GM21423 (cell line): Measurements from ENCODE around the gene SLC39A11.

Experiments used
- ATAC-seq: cut with Tn5 transposase; IDR thresholded peaks from one replicate; pipeline ENCODE4 v1.9.1; 2021; ENCODE audit warnings: mild to moderate bottlenecking, moderate library complexity; ENCODE audit not compliant: unreplicated experiment

Gene SLC39A11

DNA sequence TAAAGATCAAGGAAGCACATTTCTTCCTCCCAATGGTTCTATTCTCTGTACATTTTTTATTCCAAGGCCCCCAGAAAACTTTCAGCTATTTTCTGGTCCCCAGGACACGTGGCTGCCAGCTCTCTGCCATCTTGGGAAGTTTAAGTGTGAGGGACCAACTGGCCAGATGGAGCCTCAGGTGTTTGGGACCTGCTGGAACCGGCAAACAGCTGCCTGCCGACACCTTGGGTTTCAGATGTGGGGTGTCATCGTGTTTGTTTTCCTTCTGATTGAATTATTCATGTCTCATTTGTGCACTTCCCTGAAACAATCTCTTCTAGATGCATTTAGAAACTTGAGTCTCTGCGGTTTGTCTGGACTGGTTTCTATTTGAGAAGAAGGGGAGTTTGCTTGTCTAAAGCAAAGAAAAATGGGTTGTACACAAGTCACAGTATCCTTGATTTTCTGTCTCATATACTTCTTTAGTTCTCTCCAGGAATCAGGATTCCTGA is 386.5 kb downstream of the SLC39A11 start:
- no peak for ATAC-seq

DNA sequence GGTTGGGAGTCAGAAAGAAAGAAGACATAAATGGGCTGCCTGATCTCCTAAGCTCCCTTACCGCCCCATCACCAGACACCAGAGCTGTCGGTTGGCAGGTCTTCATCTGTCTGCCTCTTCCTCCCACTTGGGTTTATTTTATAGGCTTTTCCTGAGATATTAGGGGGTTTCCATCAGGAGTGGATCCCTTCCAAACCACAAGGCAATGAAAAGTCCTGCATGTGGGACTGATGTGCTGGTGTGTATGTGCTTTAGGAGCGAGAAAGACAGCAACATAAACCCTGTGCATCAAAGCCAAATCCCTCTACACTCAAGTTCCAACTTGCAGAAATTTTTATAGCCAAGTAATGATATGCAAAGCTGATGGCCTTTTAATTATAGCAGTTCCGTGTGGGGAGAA is 389.5 kb downstream of the SLC39A11 start:
- no peak for ATAC-seq

DNA sequence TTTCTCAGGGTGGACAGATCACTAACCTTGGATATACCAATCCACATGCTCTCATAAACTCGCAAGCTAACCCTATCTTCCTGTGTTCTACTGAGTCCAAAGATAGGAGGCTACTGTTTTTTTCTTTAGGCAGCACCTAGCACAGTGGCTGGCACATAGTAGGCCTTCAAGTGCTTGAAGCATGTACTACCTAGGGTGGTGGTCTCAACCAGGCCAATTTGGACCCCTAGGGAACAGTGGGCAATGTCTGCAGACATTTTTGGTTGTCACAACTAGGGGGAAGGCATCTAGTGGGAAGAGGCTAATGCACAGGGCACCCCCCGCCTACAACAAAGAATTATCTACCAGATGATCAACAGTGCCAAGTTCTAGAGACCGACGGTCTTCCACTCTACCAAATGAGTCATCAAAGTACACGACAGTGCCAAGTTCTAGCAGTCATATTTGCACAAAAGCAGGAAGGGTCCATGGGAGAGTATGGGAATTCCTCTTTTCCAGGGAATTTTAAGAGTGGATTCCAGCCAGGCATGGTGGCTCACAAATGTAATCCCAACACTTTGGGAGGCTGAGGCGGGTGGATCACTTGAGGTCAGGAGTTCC is 390.3 kb downstream of the SLC39A11 start:
- ATAC-seq = no peak

DNA sequence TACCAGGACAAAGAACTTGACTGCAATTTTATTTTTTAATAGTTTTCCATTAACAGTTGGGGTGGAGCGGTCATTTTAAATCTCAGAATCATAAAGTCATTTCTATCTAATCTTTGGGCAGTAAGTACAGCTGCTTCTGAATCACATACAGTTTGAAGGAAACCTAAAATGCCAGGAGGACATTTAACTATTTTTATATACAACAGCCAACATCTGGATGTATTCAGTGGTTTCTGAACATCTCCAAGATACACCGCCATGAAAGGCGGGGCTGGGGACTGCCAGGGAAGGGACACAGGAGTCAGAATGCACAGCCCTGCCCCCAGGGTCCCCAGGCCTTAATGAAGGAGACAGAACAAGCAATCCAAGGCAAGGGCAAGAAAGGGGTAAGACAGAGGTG is 392.3 kb downstream of the SLC39A11 start:
- ATAC-seq = no peak

DNA sequence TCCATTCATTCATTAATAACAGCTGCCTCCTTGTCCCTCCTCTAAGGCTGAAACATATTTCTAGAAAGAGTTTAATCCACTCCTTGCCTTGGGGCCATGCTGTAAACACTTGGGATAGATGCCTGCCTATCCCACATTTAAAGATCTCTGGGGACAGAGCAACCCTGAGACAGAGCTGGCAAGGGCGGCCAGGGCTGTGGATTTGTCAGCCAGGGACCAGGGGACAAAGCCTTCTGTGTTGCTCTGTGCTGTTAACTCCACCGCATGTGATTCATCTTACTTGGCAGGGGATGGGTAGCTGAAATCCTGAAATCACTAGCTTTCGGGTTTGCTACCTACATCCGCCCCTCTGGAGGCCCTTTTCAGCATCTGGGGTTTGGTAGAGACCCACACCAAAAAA is 392.9 kb downstream of the SLC39A11 start:
- ATAC-seq = no peak

DNA sequence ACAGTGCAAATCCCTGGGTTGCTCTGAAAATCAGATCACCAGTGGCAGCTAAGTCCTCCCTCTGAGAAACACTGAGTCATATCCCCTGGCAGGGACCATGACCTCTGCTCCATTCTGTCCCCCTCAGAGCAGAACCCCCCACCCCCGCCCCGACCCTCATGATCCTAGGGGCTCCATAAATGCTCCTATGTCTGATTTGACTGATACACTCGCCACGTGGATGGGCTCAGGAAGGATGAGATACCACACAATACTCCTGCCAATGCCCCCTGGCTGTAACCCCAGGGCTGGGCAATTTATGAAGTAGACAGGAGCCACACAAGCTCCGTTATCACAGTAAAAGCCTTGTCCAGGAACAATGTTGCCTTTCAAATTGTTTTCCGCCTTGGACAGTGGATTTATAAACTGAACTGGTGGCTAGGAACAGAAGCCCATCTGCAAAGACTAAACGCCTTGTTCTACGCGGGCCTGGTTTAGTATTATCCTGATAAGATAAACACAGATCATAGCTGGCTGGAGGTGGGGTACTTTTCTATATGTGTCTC is 394.8 kb downstream of the SLC39A11 start:
- no peak for ATAC-seq

DNA sequence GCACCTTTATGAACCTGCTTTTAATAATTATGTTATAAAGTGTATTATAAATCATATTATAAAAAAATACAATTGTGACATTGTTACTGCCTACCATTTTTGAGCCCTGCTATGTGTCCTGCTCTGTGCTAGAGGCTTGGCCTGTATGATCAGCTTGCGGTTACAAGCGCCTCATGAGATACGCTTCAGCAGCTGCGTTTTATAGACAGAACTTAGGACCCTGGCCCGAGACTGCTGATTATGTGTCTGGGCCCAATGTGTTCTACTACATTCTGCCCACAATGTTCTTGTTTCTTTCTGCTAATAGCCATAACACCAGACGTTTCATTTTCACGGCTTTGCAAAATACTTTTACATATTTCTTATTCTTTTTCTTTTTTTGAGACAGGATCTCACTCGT is 395.8 kb downstream of the SLC39A11 start:
- ATAC-seq = no peak

DNA sequence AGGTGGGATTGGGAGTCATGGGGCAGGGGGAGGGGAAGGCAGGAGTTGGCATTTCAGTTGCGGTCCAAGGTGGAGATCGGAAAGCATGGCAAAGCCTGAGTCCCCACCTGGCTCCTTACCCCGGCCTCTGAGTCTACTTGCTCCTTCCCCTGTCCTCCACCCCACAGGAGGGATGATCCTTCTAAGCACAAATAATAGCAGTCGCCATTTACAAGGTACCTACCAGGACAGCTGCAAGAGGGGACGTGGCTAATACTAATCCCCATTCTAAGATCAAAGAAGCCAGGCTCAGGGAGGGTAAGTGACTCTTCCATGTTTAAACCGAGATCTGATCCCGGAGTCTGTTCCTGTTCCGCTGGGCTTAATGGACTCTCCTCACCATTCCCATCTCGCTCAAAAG is 396.3 kb downstream of the SLC39A11 start:
- no peak for ATAC-seq

DNA sequence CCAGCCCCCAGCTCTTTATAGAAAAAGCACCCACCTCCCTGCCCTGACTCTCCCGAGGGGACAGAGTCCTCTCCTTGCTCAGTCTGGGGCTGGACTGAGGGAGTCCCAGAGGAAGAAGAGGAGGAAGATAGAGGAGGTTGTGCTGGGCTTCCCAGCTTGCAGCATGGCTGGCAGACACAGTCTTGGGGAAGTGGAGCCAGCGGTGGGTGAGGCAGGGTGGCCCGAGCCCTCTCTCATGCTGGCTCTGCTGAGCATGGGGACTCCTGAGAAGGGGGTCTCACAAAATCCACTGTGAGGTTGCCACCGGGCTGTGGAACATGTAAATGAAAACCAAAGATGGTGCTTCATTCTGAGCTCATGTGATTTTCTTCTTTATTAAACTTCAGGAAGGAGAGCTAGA is 398.5 kb downstream of the SLC39A11 start:
- ATAC-seq = no peak

DNA sequence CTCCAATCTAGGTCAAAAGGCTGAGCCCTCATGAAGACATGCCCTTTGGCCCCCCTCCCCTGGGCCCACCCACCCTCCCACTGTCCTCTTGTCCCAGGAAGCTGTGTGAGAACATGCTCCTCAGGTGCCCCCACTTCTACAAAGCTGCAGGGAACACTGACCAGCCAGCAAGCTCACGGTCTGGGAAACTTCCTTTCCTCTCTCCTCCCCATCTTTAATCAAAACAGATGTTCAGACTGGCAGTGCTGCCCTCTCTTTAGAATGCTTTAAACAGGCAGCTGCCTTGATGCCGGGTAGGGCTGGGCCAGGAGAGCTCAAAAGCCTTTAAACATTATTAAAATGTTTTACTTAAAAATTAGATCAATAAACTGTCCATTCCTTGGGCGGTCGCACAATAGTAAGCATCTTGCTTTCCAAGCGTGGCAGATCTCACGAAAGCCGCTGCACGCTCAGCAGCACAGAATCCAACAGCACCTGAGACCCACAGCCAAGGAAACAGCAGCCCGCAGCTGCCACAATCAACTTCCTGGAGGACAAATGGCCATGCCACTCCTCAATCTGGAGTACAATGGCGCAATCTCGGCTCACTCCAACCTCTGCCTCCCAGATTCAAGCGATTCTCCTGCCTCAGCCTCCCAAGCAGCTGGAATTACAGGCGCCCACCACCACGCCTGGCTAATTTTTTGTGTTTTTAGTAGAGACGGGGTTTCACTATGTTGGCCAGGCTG is 399.2 kb downstream of the SLC39A11 start:
- no peak for ATAC-seq

DNA sequence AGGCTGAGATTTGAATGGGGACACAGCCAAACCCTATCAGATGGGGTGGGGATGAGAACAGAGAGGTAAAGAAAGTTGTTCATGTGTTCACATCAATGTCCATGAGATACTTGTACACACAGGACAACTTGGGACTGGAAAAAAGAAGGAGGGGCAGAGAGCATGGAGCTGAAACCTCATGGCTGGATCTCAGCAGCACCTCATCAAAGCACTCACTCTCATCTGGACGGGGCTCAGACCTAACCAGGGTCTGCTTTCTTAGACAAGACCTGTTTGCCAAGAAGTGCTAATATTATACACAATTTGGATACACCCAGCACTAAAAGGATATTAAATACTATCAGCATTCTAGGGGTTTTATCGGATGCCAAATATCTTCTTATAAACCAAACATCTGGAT is 399.8 kb downstream of the SLC39A11 start:
- no peak for ATAC-seq

DNA sequence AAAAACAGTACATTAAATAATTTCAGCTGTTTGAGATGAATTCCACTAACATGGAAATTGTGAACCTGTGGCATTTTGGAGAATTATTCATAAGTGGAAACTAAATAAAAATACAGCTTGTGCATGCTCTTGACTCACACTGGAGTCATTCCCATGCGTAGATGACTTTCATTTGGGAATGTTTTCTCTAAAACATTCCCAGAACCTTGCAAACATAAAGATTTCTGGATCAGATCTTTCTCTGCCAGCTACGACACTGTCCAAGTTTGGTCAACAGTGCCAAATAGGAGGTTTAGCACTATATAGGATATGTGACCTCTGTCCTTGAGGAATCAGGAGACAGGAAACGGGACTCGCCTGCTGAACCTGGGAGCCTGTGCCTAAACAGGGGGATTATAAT is 400.9 kb downstream of the SLC39A11 start:
- no peak for ATAC-seq

DNA sequence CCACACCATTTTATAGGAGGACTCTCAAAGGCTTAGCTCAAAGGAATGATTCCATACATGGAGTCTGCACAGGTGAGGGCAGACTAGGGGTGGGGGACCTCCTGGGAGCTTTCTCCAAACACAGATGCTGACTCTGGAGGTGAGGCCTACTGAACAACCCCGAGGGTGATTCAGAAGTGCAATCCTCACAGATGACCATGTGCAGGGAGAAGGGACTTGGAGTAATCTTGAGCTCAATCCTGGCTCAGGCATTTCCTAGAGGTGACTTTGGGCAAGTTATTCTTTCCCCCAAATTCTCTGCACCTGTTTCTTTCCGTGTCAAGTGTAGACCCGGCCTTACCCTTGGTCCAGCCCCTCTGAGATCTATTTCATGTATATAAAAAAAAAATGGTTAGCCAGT is 401.5 kb downstream of the SLC39A11 start:
- no peak for ATAC-seq

DNA sequence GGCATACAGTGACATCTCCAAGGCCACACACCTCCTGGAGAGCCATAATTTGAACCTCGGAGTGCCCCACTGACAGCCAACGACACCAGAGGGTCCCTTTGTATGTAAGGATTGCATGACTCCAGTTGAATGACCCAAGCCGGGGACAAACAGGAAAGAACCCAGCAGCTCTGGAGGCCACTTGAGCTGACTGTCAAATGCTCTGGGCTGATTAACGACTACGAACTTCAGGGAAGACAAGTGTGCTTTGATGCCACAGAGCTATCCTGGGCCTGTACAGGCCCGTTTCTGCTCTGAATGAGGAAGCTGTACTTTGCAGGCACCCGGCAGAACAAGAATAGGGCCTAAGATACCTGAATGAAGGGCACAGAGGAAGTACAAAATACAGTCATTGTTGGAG is 404.6 kb downstream of the SLC39A11 start:
- ATAC-seq = no peak

DNA sequence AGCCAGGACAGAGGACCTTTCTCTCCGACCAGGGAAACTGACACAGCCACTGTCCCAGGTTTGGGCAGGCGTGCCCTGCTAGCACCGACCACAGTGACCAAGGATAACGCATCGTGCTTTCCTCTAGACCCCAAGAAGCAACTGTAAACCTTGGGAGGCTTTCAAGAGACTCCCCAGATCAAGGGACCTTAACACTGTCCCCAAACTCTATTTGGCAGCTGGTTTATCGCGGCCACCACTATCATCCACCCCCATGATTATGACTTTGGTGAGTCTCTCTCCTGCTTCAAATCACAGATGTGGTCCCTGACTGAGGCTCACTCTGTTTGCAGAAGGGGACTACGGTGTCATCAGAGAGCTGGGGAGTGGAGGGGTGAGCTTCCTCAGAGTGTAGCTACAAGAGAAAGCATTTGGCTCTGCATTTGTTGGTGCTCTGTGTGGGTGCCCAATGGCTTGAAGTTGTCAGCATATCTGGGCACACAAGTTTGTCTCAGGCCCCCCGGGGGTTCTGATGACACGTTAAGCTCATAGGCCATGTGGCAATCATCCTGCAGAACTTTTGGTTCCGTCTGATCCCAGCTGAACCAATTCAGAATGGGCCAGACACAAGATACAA is 408.0 kb downstream of the SLC39A11 start:
- no peak for ATAC-seq

DNA sequence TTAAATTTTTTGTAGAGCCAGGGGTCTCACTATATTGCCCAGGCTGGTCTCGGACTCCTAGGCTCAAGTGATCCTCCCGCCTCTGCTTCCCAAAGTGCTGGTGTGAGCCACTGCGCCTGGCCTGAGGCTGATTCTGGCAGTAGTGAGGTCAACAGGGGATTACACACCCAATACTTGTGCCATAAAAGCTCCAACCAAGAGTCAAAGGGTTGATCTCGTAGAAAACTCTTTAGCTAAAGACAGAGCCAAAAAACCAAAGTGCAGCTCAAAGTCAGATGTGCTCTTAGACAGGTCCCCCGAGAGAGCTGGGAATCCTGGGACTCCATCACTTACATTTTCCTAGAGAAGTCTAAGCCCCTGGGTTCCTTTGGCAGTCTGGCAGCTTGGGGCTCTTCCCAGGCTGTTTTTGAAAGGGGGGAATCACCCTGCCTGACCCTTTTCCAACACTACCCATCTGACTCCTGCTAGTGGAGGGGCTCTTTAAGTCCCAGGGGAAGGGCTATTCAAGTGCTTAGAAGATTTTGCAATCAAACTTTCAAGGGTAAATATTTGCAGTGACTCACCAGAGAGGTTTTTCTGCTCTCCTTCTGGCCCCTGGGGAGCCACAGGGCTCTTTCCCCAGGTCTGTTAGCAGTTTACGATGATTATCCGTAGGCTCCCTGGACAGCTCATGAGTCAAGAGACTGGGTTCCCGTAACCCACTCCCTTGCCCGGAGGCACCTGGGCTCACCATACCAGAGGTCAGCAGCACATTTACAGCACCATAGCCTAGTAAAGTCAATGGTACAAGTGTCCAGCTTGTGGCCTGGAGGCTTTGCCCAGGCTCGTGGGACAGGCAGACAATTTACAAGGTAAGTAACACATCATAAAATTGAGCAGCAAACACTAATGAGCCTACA is 408.7 kb downstream of the SLC39A11 start:
- no peak for ATAC-seq

DNA sequence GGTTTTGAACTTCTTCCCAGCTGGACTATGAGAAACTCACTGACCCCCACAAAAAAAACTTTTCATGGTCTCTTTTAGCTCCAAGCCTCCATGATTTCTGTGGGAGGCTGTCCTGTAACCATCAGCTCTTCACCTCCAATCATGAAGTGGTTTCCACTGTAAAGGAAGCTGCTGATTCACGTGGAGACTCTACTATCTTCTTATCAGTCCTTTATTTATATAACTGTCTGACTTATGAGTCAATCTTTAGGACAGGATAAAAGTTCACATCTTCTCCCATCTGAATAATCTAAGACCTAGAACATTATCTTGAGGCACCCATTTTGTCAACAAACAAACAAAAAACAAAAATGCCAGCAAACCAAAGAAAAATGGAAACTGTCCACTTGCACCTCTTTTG is 409.9 kb downstream of the SLC39A11 start:
- ATAC-seq = no peak

DNA sequence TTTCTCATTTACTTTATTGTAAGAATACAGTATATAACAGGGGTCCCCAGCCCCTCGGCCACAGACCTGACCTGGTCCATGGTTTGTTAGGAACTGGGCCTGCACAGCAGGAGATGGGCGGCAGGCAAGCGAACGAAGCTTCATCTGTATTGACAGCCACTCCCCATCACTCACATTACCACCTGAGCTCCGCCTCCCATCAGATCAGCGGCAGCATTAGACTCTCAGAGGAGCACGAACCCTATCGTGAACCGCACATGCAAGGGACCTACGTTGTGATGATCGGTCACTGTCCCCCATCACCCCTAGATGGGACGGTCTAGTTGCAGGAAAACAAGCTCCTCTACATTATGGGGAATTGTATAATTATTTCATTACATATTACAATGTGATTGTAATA is 410.6 kb downstream of the SLC39A11 start:
- ATAC-seq = no peak

DNA sequence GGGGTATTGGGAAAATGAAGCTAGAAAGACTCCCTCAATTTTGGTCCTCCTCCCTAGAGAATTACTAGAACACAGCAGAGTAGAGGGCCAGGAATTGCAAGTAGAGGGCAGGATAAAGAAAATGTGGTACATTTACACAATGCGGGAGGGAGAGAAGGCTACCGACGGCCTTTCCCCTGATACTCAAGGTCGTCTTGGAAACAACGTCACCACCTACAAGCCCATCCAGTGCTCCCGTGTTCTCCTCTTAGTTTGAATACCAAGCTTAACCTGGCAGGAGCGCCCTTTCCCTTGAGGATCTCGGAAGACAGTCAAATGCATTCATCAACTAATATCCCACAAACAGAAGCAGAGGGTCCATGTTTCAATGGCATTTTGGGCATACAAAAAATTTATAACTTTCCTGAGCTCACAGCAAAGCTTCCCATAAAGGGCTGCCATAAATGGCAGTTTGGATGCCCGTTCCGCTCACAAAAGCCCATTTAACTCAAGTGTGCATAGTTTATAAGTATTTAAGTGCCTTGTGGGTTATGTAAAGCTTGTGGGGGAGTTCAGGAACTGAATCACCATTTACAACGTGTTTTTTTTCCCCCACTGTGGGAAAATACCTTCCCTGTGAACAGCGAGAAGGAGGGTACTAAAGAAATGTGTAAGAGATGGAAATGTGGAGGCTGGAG is 414.6 kb downstream of the SLC39A11 start:
- ATAC-seq = no peak

DNA sequence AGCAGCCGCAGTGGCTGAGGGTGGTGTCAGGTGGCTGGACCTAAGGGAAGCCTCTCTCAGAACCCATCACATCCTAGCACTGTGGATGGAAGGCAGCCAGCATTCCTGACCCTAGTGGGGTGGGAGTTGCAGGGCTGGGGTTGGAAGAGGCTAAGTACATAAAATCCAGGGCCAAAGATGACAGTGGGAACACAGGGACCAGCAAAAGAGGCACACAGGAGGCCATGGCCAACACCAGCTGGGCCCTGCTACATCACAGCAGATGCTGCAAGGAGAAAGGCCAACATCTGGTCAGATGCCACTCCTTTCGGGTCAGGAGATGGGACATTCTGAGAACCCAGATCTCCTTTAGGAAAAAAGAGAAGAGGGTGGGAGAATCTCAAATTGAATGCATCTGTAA is 415.4 kb downstream of the SLC39A11 start:
- ATAC-seq = no peak
